GM12878 (cell line): ENCODE measurements around the gene P2RY10. TPM values are rescaled to one million over a fixed set of nuclear protein-coding genes. Genes with fewer than 3 reads are reported as not detected.
A peak's percentile ranks its signal among the peaks of the same experiment; 100 is the strongest.

Source experiments
- CEBPZ ChIP-seq: fragments of 150-350 bp; IDR thresholded peaks from 2 replicates; pipeline ENCODE4 v1.6.1; 2016; ENCODE audit warnings: low read depth, low read length
- NKRF ChIP-seq: fragments of 450-650 bp; conservative IDR thresholded peaks from 2 replicates; pipeline ENCODE4 v1.6.1; 2017; ENCODE audit warnings: mild to moderate bottlenecking, moderate library complexity
- RCOR1 ChIP-seq: conservative IDR thresholded peaks from 2 replicates; pipeline ENCODE4 v1.6.1; 2012; ENCODE audit warnings: low read depth, low read length, improper control_type of control experiment
- REST ChIP-seq: IDR thresholded peaks from 2 replicates; pipeline ENCODE4 v1.6.1; 2012; ENCODE audit warnings: mild to moderate bottlenecking, low read depth, low read length
- USF1 ChIP-seq: IDR thresholded peaks from 2 replicates; pipeline ENCODE4 v1.6.1; 2011; ENCODE audit warnings: borderline replicate concordance, low read depth, mild to moderate bottlenecking, moderate library complexity, mixed read lengths, low read length; ENCODE audit not compliant: insufficient read depth; ENCODE audit errors: extremely low read length
- ZBED1 ChIP-seq: IDR thresholded peaks from 2 replicates; pipeline ENCODE4 v1.6.1; 2016; ENCODE audit warnings: borderline replicate concordance
- ZBTB40 ChIP-seq: fragments of 450-650 bp; IDR thresholded peaks from 2 replicates; pipeline ENCODE4 v1.6.1; 2016; ENCODE audit warnings: mild to moderate bottlenecking, moderate library complexity, borderline replicate concordance
- polyA plus RNA-seq, 11 experiments: library from polyadenylated mRNA; depleted of rRNA in 4 of 11; unstranded in 6 of 11; stranded (reverse) in 5 of 11; fragments of >200 nt; fragmentation: Nextera tagmentation in 4 of 11; fragmentation: Illumina TruSeq in 1 of 11; extraction: Ambion mirVana in 4 of 11; extraction: Trizol in 1 of 11; gene quantifications; 1 replicate in 1 of 11; 2 replicates in 10 of 11; pipeline versions ENCODE4 v1.2.1 to v1.2.3, GENCODE V29; 2011 to 2016; ENCODE audit warnings: inconsistent platforms in 2 of 11, missing spikeins in 2 of 11, low read depth in 1 of 11
- total RNA-seq, 4 experiments: library from RNA; depleted of rRNA in 3 of 4; stranded (reverse); fragments of >200 nt in 3 of 4; fragmentation: Illumina TruSeq in 1 of 4; extraction: Trizol in 1 of 4; gene quantifications; 2 replicates each; pipeline versions ENCODE4 v1.2.1 to v1.2.3, GENCODE V29; 2013 to 2021

The P2RY10 gene
- total and polyA plus RNA-seq, 10 of the 15 experiments (the other 5 are each of a cell fraction or from before 2014, with no cell fraction given), result 43.8 to 288 (median 72.1) TPM

- 0 out of 2 replicates have a peak, but pooled peaks have one; percentile 10 for TF ChIP-seq NKRF
- no peak for TF ChIP-seq REST
- 0 out of 2 replicates have a peak, but pooled peaks have one; percentile 17 for TF ChIP-seq ZBED1
- no peak for TF ChIP-seq CEBPZ
- no peak for TF ChIP-seq RCOR1
- TF ChIP-seq ZBTB40, result no peak
- no peak for TF ChIP-seq USF1
Measured at GRCh38 chrX:78946178-78946931, 1.2 kb downstream of the P2RY10 start (continued).
